SK-N-SH (cell line): ENCODE measurements around the gene PCK2. TPM values are rescaled to one million over a fixed set of nuclear protein-coding genes. Genes with fewer than 3 reads are reported as not detected.
A peak's percentile ranks its signal among the peaks of the same experiment; 100 is the strongest.

Experiments used
- CTCF ChIA-PET: fragments of 300-600, 350-600 bp; formaldehyde crosslinking; extraction: SDS; loops from one replicate; lab custom pipeline; 2021; lab: Yijun Ruan, JAX
- POLR2A ChIA-PET: fragments of 350-600 bp; sonication (Branson Sonifier 250); formaldehyde crosslinking; extraction: SDS; loops from one replicate; lab custom pipeline; 2020; ENCODE audit warnings: antibody characterized with exemption, inconsistent platforms; lab: Yijun Ruan, JAX
- DNase-seq: peaks from one replicate; pipeline ENCODE4 v3.0.0; 2012
- H2AFZ ChIP-seq: fragments of 200-600 bp; sonication (generic); 2 replicates; pipeline ENCODE4 v1.8.1; 2016; ENCODE audit warnings: antibody characterized with exemption, mild to moderate bottlenecking, low read depth
- H3F3A ChIP-seq: fragments of 200-600 bp; sonication (generic); replicated peaks from 2 replicates; pipeline ENCODE3; 2016; ENCODE audit warnings: antibody characterized with exemption, mild to moderate bottlenecking; ENCODE audit not compliant: insufficient read depth
- H3K27ac ChIP-seq, 2 experiments: fragments of 200-500 bp in 1 of 2; fragments of 200-600 bp in 1 of 2; sonication (Bioruptor generic) in 1 of 2; sonication (generic), shearing (Covaris generic) in 1 of 2; 2 replicates each; pipeline versions ENCODE4 v1.5.1 to v1.6.1; 2014 to 2016; ENCODE audit warnings: low read depth in 2 of 2, inconsistent platforms in 1 of 2, low read length in 1 of 2, mild to moderate bottlenecking in 1 of 2, mixed read lengths in 1 of 2
- H3K27me3 ChIP-seq: fragments of 200-600 bp; sonication (generic), shearing (Covaris generic); 2 replicates; pipeline ENCODE4 v1.6.1; 2016; ENCODE audit warnings: mixed run types; ENCODE audit not compliant: insufficient read depth
- H3K36me3 ChIP-seq, 2 experiments: fragments of 200-500 bp in 1 of 2; fragments of 200-600 bp in 1 of 2; sonication (Bioruptor generic) in 1 of 2; sonication (generic) in 1 of 2; replicated peaks in 1 of 2; 2 replicates each; pipeline versions ENCODE3 to v1.5.1; 2014 to 2016; ENCODE audit warnings: low read length in 1 of 2, mild to moderate bottlenecking in 1 of 2; ENCODE audit not compliant: insufficient read depth in 2 of 2, control insufficient read depth in 1 of 2
- H3K4me1 ChIP-seq, 2 experiments: fragments of 200-500 bp in 1 of 2; fragments of 200-600 bp in 1 of 2; sonication (Bioruptor generic) in 1 of 2; sonication (generic), shearing (Covaris generic) in 1 of 2; 2 replicates each; pipeline versions ENCODE4 v1.5.1 to v1.6.1; 2014 to 2016; ENCODE audit warnings: low read depth in 1 of 2, low read length in 1 of 2, mixed run types in 1 of 2; ENCODE audit not compliant: insufficient read depth in 2 of 2, control insufficient read depth in 1 of 2
- H3K4me2 ChIP-seq: fragments of 200-600 bp; sonication (generic), shearing (Covaris generic); 2 replicates; pipeline ENCODE4 v1.6.1; 2017; ENCODE audit warnings: mixed run types
- H3K4me3 ChIP-seq, 2 experiments: fragments of 200-500 bp in 1 of 2; fragments of 200-600 bp in 1 of 2; sonication (Bioruptor generic) in 1 of 2; sonication (generic), shearing (Covaris generic) in 1 of 2; 2 replicates each; pipeline versions ENCODE4 v1.5.1 to v1.8.1; 2014 to 2016; ENCODE audit warnings: low read depth in 2 of 2, inconsistent platforms in 1 of 2, low read length in 1 of 2, mild to moderate bottlenecking in 1 of 2, mixed read lengths in 1 of 2, moderate library complexity in 1 of 2
- H3K79me2 ChIP-seq: fragments of 200-600 bp; sonication (generic); 2 replicates; pipeline ENCODE4 v1.8.1; 2017; ENCODE audit warnings: mild to moderate bottlenecking; ENCODE audit not compliant: insufficient read depth
- H3K9ac ChIP-seq: fragments of 200-600 bp; sonication (generic); 2 replicates; pipeline ENCODE4 v1.6.1; 2017; ENCODE audit warnings: mixed run types
- H3K9me2 ChIP-seq: fragments of 200-600 bp; sonication (generic); 2 replicates; pipeline ENCODE4 v1.6.1; 2017; ENCODE audit warnings: mixed run types
- H3K9me3 ChIP-seq: fragments of 200-600 bp; sonication (generic); 2 replicates; pipeline ENCODE4 v1.6.1; 2017; ENCODE audit warnings: mixed run types, mild to moderate bottlenecking, moderate library complexity
- H4K20me1 ChIP-seq: fragments of 200-600 bp; sonication (generic); 2 replicates; pipeline ENCODE4 v1.6.1; 2017; ENCODE audit warnings: mild to moderate bottlenecking, mixed run types; ENCODE audit not compliant: insufficient read depth
- CHD2 ChIP-seq: fragments of 150-350 bp; IDR thresholded peaks from 2 replicates; pipeline ENCODE4 v1.6.1; 2018; ENCODE audit warnings: low read length; ENCODE audit not compliant: partially characterized antibody
- ELF1 ChIP-seq: IDR thresholded peaks from 2 replicates; pipeline ENCODE4 v1.4.0; 2012
- EZH2phosphoT487 ChIP-seq: fragments of 200-600 bp; sonication (generic); IDR thresholded peaks from 2 replicates; pipeline ENCODE4 v1.6.1; 2017; ENCODE audit warnings: low read depth, mixed run types, mild to moderate bottlenecking, antibody characterized with exemption, moderate library complexity, borderline replicate concordance
- FOSL2 ChIP-seq: IDR thresholded peaks from 2 replicates; pipeline ENCODE4 v1.4.0; 2012; ENCODE audit warnings: low read depth, mild to moderate bottlenecking, moderate library complexity, borderline replicate concordance
- FOXM1 ChIP-seq: IDR thresholded peaks from 2 replicates; pipeline ENCODE4 v1.4.0; 2012; ENCODE audit warnings: low read depth, mild to moderate bottlenecking
- GABPA ChIP-seq: IDR thresholded peaks from 2 replicates; pipeline ENCODE4 v1.4.0; 2012; ENCODE audit warnings: low read depth, mild to moderate bottlenecking
- GATA2 ChIP-seq: sonication (generic); formaldehyde crosslinking; IDR thresholded peaks from 2 replicates; pipeline ENCODE4 v1.5.0; 2020; ENCODE audit warnings: mild to moderate bottlenecking, missing genetic modification reagents
- JUND ChIP-seq: IDR thresholded peaks from 2 replicates; pipeline ENCODE4 v1.4.0; 2012
- MAX ChIP-seq: IDR thresholded peaks from 2 replicates; pipeline ENCODE4 v1.4.0; 2012; ENCODE audit warnings: low read depth
- MEF2A ChIP-seq: IDR thresholded peaks from 2 replicates; pipeline ENCODE4 v1.4.0; 2012; ENCODE audit warnings: low read depth, borderline replicate concordance
- MXI1 ChIP-seq: IDR thresholded peaks from 2 replicates; pipeline ENCODE4 v1.6.1; 2012; ENCODE audit warnings: mild to moderate bottlenecking, low read depth, low read length, improper control_type of control experiment
- RAD21 ChIP-seq: IDR thresholded peaks from 2 replicates; pipeline ENCODE4 v1.6.1; 2012; ENCODE audit warnings: mild to moderate bottlenecking, low read length
- RCOR1 ChIP-seq: fragments of 150-350 bp; IDR thresholded peaks from 2 replicates; pipeline ENCODE4 v1.6.1; 2017; ENCODE audit warnings: antibody characterized with exemption, low read length
- REST ChIP-seq: IDR thresholded peaks from 2 replicates; pipeline ENCODE4 v1.6.1; 2012; ENCODE audit warnings: mild to moderate bottlenecking, low read depth, low read length, moderate library complexity
- RFX5 ChIP-seq: IDR thresholded peaks from 2 replicates; pipeline ENCODE4 v1.6.1; 2012; ENCODE audit warnings: mild to moderate bottlenecking, improper control_type of control experiment, low read length
- RXRA ChIP-seq: IDR thresholded peaks from 2 replicates; pipeline ENCODE4 v1.4.0; 2012; ENCODE audit warnings: low read depth, mild to moderate bottlenecking, borderline replicate concordance
- SIN3A ChIP-seq: IDR thresholded peaks from 2 replicates; pipeline ENCODE4 v1.6.1; 2012; ENCODE audit warnings: low read depth, mild to moderate bottlenecking, low read length, moderate library complexity, borderline replicate concordance
- TCF12 ChIP-seq: IDR thresholded peaks from 2 replicates; pipeline ENCODE4 v1.4.0; 2012
- YY1 ChIP-seq: IDR thresholded peaks from 2 replicates; pipeline ENCODE4 v1.4.0; 2012; ENCODE audit warnings: low read depth, mild to moderate bottlenecking
- WGBS: methylation state at CpG from one replicate; pipeline ENCODE4 v1.1.6; 2017; ENCODE audit warnings: low lambda C conversion rate; 5-methylcytosine and 5-hydroxymethylcytosine counted together
- polyA plus RNA-seq, 3 experiments: library from polyadenylated mRNA; depleted of rRNA; stranded (reverse); fragments of >200 nt; gene quantifications; 2 replicates each; pipeline ENCODE4 v1.2.3, GENCODE V29; 2012
- TF ChIP-seq, protein P1 (sequence below): IDR thresholded peaks from 2 replicates; pipeline ENCODE4 v1.4.0; 2012; ENCODE audit warnings: low read depth, borderline replicate concordance
- TF ChIP-seq, protein P2 (sequence below): fragments of 150-350 bp; IDR thresholded peaks from 2 replicates; pipeline ENCODE4 v1.6.1; 2017; ENCODE audit warnings: antibody characterized with exemption, low read length, low read depth, borderline replicate concordance

PCK2 gene
- polyA plus RNA-seq, 1 of the 3 experiments (the other 2 are of a cell fraction): 16.6 TPM

- DNase-seq: peak; percentile 82
- peaks cover 5% of the 10 kb centered on the region; the same call in 1 of the 2 replicates for H3K27me3 ChIP-seq
- TF ChIP-seq MEF2A (no peak), RFX5 (0 out of 2 replicates have a peak, but pooled peaks have one; percentile 43), MXI1 (peak; percentile 43; the same call in 1 of the 2 replicates), CHD2 (peak; percentile 20), RAD21 (no peak)
- H3K9me2 ChIP-seq: no peaks in the 10 kb centered on the region
- peak overlapping the region in 1 of 2 experiments; percentile 73; a peak in 2 of 4 replicates for H3K27ac ChIP-seq
- no peak overlapping the region for H3K4me3 ChIP-seq
- no peak overlapping the region for H2AFZ ChIP-seq
- H3K79me2 ChIP-seq: no peaks in the 10 kb centered on the region
- no peaks in the 10 kb centered on the region for H4K20me1 ChIP-seq
- WGBS: 70% methylated on average over 9 of the region's 9 CpGs
- no peak overlapping the region for H3K9ac ChIP-seq
- no peak overlapping the region for H3K4me2 ChIP-seq
- peaks cover 0 to 30% of the 10 kb centered on the region in 2 experiments; a peak in 1 of 4 replicates for H3K4me1 ChIP-seq
- no peaks in the 10 kb centered on the region for H3K9me3 ChIP-seq
- POLR2A ChIA-PET: interaction anchor here (1.1 to 4.5 kb wide), 9 partner anchors 11 to 67 kb away, joined by 5 to 46 read pairs (median 9); partner anchors contain the start of genes CARMIL3, DCAF11, EMC9 and NRL
- CTCF ChIA-PET: interaction anchor here (0.8 to 42.8 kb wide), 9 partner anchors 9 to 357 kb away, joined by 3 to 1159 read pairs (median 6); partner anchors contain the start of genes CARMIL3, CPNE6, IRF9 and PCK2
- no peaks in the 10 kb centered on the region for H3K36me3 ChIP-seq
- no peaks in the 10 kb centered on the region for H3F3A ChIP-seq
Observed at GRCh38 chr14:24079491-24080141, 14.5 kb upstream of the PCK2 start.

DNA sequence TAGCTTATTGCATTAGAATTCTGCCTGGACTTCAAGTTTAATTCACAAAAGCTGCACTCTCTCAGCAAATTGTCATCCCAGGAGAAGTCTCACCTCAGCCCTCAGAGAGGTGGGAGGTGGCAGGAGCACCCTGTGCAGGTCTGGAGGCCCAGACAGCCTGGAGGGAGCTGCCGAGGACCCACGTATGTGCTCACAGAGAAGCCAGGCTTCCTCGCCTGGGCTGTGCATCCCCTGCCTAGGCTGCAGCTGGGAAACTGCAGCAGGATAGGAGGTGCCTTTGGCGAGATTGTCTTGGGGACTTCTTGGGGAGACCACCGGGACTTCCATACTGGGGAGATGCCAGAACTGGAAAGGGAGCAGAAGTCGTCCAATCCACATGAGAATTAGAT, 14.0 kb upstream of the PCK2 start:
- TF ChIP-seq REST (no peak), TCF12 (no peak), YY1 (no peak), RXRA (no peak), MAX (no peak), FOSL2 (no peak), GATA2 (CRISPR knock-in tag) (no peak), ELF1 (no peak), RCOR1 (no peak), SIN3A (no peak), EZH2phosphoT487 (no peak), GABPA (no peak), JUND (no peak), FOXM1 (no peak)
- TF ChIP-seq, protein P1, sequence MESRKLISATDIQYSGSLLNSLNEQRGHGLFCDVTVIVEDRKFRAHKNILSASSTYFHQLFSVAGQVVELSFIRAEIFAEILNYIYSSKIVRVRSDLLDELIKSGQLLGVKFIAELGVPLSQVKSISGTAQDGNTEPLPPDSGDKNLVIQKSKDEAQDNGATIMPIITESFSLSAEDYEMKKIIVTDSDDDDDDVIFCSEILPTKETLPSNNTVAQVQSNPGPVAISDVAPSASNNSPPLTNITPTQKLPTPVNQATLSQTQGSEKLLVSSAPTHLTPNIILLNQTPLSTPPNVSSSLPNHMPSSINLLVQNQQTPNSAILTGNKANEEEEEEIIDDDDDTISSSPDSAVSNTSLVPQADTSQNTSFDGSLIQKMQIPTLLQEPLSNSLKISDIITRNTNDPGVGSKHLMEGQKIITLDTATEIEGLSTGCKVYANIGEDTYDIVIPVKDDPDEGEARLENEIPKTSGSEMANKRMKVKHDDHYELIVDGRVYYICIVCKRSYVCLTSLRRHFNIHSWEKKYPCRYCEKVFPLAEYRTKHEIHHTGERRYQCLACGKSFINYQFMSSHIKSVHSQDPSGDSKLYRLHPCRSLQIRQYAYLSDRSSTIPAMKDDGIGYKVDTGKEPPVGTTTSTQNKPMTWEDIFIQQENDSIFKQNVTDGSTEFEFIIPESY: no peak
- TF ChIP-seq, protein P2, sequence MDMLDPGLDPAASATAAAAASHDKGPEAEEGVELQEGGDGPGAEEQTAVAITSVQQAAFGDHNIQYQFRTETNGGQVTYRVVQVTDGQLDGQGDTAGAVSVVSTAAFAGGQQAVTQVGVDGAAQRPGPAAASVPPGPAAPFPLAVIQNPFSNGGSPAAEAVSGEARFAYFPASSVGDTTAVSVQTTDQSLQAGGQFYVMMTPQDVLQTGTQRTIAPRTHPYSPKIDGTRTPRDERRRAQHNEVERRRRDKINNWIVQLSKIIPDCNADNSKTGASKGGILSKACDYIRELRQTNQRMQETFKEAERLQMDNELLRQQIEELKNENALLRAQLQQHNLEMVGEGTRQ: no peak
- TF ChIP-seq, all 33 proteins: peak for 0
- no peak overlapping the region for H3K4me3 ChIP-seq
- no peaks in the 10 kb centered on the region for H3F3A ChIP-seq
- H3K4me1 ChIP-seq: peaks cover 0 to 30% of the 10 kb centered on the region in 2 experiments; a peak in 1 of 4 replicates
- no peaks in the 10 kb centered on the region for H3K36me3 ChIP-seq
- no peak overlapping the region for H3K4me2 ChIP-seq
- no peaks in the 10 kb centered on the region for H3K79me2 ChIP-seq
- DNase-seq: no peak
- WGBS: 51% methylated on average over 3 of the region's 6 CpGs
- no peak overlapping the region for H2AFZ ChIP-seq
- H3K9ac ChIP-seq: no peak overlapping the region
- H3K9me2 ChIP-seq: no peaks in the 10 kb centered on the region
- H3K9me3 ChIP-seq: no peaks in the 10 kb centered on the region
- CTCF ChIA-PET: interaction anchor here (0.9 to 42.8 kb wide), 10 partner anchors 9 to 357 kb away, joined by 3 to 1159 read pairs (median 6); partner anchors contain the start of genes CARMIL3, CPNE6, DCAF11 and IRF9
- no peaks in the 10 kb centered on the region for H4K20me1 ChIP-seq
- peaks cover 5% of the 10 kb centered on the region; the same call in 1 of the 2 replicates for H3K27me3 ChIP-seq
- H3K27ac ChIP-seq: peak overlapping the region in 1 of 2 experiments; percentile 73; a peak in 2 of 4 replicates
- POLR2A ChIA-PET: interaction anchor here (1.3 to 4.5 kb wide), 8 partner anchors 11 to 66 kb away, joined by 5 to 46 read pairs (median 10); partner anchors contain the start of genes CARMIL3, DCAF11, EMC9 and NRL
